DND-41 (cell line): ENCODE data around the gene FAM124B.

Source experiments
- CTCF ChIP-seq: IDR thresholded peaks from 2 replicates; pipeline ENCODE4 v1.5.1; 2012; ENCODE audit warnings: borderline replicate concordance, low read length, moderate library complexity, mild to moderate bottlenecking; ENCODE audit not compliant: poor library complexity, severe bottlenecking; ENCODE audit errors: extremely low read depth
- EZH2 ChIP-seq: IDR thresholded peaks from 3 replicates; pipeline ENCODE4 v1.6.1; 2012; ENCODE audit warnings: borderline replicate concordance, low read depth, mild to moderate bottlenecking, moderate library complexity, low read length, inconsistent platforms; ENCODE audit not compliant: severe bottlenecking

GRCh38 chr2:224444021-224444420 is 42.1 kb upstream of the FAM124B start:
- TF ChIP-seq CTCF: no peak
- no peak for TF ChIP-seq EZH2
